Hematopoietic multipotent progenitor cell treated with erythropoietin and hydrocortisone succinate and interleukin-3 and kit ligand, for 6 days (in vitro differentiated cells): Measurements from ENCODE around the gene LRRC34.

Source experiments
- DNase-seq: peaks from one replicate; pipeline ENCODE4 v3.0.0-alpha.2; 2015

Gene LRRC34

GRCh38 chr3:169813757-169814517, 1.2 kb upstream of the LRRC34 start:
- DNase-seq: peak; percentile 89

- DNase-seq: peak; percentile 19
These were observed 574 bp upstream of the LRRC34 start for GRCh38 chr3:169813278-169813677.

DNA sequence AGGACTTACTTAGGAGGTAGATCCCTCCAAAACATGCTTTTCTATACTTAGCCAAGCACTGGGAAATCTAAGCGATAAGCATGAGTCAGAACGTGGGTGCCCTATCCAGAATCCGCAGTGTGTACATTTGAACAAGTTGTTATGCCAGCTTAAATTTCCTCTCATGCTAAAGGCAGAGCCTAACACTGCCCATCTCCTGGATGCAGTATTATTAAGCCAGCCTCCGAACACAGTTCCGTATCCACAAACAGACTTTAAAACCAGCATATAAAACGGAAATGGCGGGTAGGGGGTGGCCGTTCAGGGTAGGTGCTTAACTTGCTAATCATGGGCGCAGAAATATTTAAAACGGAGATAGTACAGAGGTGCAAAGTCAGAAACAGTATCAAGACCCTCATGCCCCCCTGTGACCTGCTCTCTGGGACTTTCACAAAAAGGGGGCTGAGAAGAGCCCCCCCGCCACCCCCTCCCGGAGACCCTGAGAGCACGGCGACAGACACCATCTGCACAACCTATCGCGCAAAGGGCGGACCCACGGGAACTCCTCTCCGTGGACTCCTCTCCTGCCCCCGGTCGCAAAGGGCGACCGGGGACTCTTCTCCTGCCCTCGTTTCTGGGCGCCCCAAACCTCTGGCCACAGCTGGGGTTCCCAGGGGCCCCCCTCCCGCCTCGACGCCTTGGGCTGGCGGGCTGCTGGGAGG, 923 bp downstream of the LRRC34 start:
- peak; percentile 80 for DNase-seq

DNA sequence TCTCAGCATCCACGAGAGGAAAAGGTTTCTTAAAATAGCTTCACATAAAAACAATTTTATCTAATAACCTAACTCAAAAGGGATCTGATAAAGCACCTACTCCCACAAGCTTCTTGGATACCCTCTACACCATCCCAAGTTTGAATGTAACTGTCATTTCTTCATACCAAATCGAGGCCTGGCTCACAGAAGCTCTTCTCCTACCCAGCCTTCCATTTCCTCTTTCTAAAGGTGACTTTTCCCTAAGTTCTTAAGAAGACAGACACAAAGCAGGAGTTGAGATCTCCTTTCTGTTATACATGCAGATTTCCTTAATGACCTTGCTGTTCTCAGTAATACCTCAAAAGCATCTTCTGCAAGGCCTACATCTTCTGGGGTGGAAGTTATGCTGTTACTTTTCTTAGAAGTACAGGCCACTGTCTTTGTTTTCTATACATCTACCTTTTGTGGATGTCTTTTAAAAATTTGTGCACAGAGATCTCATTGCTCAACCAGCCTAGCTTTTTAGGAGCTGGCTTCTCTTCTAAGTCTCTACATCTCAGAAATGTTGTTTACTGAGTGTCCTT, 3.4 kb downstream of the LRRC34 start:
- DNase-seq: peak; percentile 15

- no peak for DNase-seq
These were observed 8.0 kb downstream of the LRRC34 start for GRCh38 chr3:169804681-169805080.

GRCh38 chr3:169792359-169792758, 20.3 kb downstream of the LRRC34 start:
- DNase-seq: no peak

- no peak for DNase-seq
These were observed 21.8 kb downstream of the LRRC34 start for GRCh38 chr3:169790687-169791429.

GRCh38 chr3:169790219-169790618, 22.5 kb downstream of the LRRC34 start:
- no peak for DNase-seq

DNA sequence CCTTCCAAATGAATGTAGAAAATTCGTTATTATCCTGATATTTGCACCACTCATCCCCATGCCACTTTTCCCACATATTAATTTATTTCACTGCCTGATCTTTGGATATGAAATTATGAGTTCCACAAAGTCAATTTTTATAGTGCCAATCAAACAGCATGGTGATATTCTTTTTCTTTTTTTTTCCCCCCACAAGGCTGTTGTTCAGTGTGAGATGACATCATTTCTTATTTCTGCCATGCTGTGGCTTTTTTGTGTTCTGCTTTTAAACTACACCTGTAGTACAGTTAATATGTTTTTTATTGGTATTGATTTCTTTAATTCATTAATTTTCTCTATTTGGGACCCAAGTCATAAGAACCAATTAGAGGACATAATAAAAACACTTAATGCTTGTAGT, 24.9 kb downstream of the LRRC34 start:
- no peak for DNase-seq

GRCh38 chr3:169787120-169787519, 25.6 kb downstream of the LRRC34 start:
- DNase-seq: no peak

GRCh38 chr3:169781209-169781855, 31.4 kb downstream of the LRRC34 start:
- DNase-seq: peak; percentile 94

- DNase-seq: peak; percentile 52
These were observed 32.0 kb downstream of the LRRC34 start for GRCh38 chr3:169780742-169781141.

GRCh38 chr3:169777822-169778221, 34.9 kb downstream of the LRRC34 start:
- DNase-seq: no peak

DNA sequence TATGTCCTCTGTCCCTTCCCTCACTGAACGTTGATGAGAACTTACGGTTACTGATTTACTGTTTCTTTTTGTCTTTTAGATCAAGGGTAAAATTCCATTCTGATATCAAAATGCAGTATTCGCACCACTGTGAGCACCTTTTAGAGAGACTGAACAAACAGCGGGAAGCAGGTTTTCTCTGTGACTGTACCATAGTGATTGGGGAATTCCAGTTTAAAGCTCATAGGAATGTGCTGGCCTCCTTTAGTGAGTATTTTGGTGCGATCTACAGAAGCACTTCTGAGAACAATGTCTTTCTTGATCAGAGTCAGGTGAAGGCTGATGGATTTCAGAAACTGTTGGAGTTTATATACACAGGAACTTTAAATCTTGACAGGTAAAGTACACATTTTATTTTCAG, 38.5 kb downstream of the LRRC34 start:
- DNase-seq: no peak

DNA sequence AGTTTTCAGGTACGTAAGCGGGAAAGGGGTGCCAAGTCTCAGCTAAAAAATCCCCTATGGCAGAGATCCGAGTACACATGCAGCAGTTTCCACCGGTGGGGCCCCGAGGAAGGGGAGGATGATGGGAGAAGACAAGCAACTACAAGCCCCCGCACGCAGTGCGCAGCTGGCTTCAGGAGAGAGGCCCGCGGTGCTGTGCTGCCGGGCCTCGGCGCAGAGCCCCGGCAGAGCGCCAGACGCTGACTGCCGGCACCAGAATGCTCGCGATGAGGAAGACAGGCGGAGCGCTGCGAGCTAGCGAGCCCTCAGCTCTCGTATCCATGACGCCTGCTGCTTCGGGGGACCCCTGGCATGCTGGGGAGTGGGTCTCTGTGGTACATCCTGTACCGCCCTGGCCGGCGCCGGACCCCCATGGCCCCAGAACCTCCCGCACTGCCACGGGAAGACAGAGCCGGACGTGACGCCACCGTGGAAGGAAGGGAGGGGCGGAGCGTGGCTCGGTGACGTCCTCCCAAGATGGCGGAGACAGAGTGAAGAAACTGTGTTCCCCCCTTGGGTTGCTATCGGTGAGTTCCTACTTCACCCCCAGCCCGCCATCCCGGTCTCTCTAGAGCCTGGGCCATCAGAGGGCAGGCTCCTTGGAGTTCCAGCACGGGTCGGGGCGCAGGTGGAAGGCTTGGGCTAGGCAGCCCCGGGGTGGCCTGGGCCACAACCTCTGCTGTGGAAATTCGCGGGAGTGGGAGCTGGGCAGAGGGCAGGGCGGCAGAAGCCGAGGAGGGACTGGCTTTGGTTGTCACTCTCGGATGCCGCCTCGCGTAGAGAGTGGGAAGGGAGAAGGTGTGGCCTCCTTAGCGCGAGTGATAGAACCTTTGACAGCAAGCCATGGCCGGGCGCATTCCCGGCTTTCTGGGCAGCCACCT, 39.5 kb downstream of the LRRC34 start, which contains the start of gene MYNN:
Gene MYNN (plus strand): TSS at position 500 of the 920 bp plus-strand sequence. CDS start 900 bp downstream, outside the sequence.
- peak; percentile 95 for DNase-seq

GRCh38 chr3:169772305-169772896, 40.3 kb downstream of the LRRC34 start:
- peak; percentile 90 for DNase-seq

GRCh38 chr3:169771497-169772304, 41.0 kb downstream of the LRRC34 start:
- peak; percentile 88 for DNase-seq

- peak; percentile 95 for DNase-seq
These were observed 43.2 kb downstream of the LRRC34 start, which contains the start of gene ACTRT3 for GRCh38 chr3:169769287-169770181. Gene ACTRT3 (minus strand): TSS chr3:169769561. CDS start chr3:169769520, 41 bp downstream.
